Measurements from ENCODE around the gene WAS. TPM values are rescaled to one million over a fixed set of nuclear protein-coding genes. Genes with fewer than 3 reads are reported as not detected.
"Not testable (repeated sequence)": the region's sequence is repeated elsewhere in the genome, so short reads cannot be mapped to it uniquely, and the experiment has no call there.

The WAS gene
- total RNA-seq: under 0.01 TPM in 1 of 2 replicates, not detected in the other

DNA sequence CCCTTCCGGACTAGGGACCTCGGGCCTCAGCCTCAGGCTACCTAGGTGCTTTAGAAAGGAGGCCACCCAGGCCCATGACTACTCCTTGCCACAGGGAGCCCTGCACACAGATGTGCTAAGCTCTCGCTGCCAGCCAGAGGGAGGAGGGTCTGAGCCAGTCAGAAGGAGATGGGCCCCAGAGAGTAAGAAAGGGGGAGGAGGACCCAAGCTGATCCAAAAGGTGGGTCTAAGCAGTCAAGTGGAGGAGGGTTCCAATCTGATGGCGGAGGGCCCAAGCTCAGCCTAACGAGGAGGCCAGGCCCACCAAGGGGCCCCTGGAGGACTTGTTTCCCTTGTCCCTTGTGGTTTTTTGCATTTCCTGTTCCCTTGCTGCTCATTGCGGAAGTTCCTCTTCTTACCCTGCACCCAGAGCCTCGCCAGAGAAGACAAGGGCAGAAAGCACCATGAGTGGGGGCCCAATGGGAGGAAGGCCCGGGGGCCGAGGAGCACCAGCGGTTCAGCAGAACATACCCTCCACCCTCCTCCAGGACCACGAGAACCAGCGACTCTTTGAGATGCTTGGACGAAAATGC, at the start of gene WAS:
Gene WAS, plus strand, starts transcription at position 389 of the 572 bp plus-strand sequence. Its CDS starts 55 bp downstream, at position 444.
- DNase-seq (ENCODE audit: low read depth): no peak
- no peak within 1 kb of the TSS for H3K4me3 ChIP-seq (ENCODE audit: low read depth, low read length)
- TF ChIP-seq, protein P1, sequence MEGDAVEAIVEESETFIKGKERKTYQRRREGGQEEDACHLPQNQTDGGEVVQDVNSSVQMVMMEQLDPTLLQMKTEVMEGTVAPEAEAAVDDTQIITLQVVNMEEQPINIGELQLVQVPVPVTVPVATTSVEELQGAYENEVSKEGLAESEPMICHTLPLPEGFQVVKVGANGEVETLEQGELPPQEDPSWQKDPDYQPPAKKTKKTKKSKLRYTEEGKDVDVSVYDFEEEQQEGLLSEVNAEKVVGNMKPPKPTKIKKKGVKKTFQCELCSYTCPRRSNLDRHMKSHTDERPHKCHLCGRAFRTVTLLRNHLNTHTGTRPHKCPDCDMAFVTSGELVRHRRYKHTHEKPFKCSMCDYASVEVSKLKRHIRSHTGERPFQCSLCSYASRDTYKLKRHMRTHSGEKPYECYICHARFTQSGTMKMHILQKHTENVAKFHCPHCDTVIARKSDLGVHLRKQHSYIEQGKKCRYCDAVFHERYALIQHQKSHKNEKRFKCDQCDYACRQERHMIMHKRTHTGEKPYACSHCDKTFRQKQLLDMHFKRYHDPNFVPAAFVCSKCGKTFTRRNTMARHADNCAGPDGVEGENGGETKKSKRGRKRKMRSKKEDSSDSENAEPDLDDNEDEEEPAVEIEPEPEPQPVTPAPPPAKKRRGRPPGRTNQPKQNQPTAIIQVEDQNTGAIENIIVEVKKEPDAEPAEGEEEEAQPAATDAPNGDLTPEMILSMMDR (IDR thresholded peaks at IDR 0.05; ENCODE audit: insufficient read depth, low read depth, low read length): no peak

DNA sequence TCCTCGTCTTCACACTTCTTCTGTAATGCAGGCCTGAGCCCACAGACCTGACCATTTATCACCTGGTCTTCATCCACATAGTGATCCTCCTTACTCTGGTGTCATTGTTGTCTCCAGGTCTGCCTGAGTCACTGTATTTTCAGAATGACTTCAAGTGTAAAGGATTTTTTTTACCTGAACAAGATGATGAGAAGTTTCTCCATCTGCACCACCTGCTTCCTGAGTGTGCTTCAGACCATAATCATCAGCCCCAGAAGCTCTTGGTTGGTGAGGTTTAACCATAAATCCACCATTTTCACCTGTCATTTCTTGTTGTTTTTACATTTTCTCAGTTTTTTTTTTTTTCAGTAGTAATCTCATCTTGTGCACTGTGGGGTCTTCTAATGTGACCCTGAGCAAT, 47.3 kb upstream of the WAS start:
- H3K4me3 ChIP-seq (ENCODE audit: low read depth, low read length): no peak overlapping the region
- TF ChIP-seq, protein P1 (IDR thresholded peaks at IDR 0.05; ENCODE audit: insufficient read depth, low read depth, low read length): no peak
- no peak for DNase-seq (ENCODE audit: low read depth)

DNA sequence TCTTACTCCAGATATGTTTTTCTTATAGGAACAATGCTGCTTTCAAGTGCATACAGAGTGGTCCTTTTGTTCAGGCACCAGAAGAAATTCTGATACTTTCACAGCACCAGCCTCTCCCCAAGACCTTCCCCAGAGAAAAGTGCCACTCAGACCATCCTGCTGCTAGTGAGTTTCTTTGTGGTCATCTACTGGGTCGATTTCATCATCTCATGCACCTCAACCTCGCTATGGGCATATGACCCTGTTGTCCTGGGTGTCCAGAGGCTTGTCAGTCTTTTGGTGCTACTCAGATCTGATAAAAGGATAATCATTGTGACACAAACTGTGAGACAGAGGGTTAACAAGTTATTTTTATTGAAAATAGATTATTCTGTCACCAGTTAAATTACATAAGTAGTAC, 46.8 kb upstream of the WAS start:
- TF ChIP-seq, protein P1 (IDR thresholded peaks at IDR 0.05; ENCODE audit: insufficient read depth, low read depth, low read length): no peak
- no peak for DNase-seq (ENCODE audit: low read depth)
- H3K4me3 ChIP-seq (ENCODE audit: low read depth, low read length): no peak overlapping the region

DNA sequence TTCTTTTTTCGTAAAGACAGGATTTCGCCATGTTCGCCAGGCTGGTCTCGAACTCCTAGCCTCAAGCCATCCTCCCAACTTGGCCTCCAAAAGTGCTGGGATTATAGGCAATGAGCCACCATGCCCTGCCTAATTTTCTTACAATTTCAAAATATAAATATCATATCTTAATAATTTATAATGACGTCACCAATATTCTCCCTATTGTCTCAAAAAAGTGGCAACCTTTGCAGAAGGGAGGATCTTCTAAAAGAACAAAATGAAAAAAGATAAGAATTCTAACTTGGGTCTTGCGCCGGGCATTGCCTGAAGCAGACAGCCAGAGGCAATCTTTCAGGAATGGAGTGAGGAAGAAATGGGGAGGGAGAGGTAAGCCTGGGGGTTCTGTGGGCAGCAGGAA, 37.9 kb upstream of the WAS start:
- H3K4me3 ChIP-seq (ENCODE audit: low read depth, low read length): no peak overlapping the region
- DNase-seq (ENCODE audit: low read depth): no peak
- TF ChIP-seq, protein P1 (IDR thresholded peaks at IDR 0.05; ENCODE audit: insufficient read depth, low read depth, low read length): no peak

DNA sequence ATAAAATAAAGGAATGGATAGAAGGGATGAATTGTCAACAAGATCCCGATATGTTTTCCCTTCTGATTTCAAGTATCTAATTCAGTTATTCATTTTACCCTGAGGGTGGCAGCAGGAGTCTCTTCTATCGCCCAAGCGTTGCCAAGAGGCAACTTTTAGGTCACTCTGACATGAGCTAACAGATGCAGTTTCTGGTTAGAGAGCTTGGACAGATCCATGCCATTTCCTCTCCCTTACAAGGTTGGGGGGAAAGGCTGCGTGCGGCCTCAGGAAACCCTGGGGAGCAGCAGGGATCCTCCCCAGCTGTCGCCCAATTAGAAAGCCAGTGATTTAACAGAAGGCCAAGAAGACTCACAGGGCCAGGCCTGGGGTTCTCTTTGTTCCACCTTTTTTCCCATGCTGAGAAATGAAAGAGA, 35.3 kb upstream of the WAS start:
- peak; percentile 54 for DNase-seq (ENCODE audit: low read depth)
- no peak overlapping the region for H3K4me3 ChIP-seq (ENCODE audit: low read depth, low read length)
- TF ChIP-seq, protein P1 (IDR thresholded peaks at IDR 0.05; ENCODE audit: insufficient read depth, low read depth, low read length): no peak

DNA sequence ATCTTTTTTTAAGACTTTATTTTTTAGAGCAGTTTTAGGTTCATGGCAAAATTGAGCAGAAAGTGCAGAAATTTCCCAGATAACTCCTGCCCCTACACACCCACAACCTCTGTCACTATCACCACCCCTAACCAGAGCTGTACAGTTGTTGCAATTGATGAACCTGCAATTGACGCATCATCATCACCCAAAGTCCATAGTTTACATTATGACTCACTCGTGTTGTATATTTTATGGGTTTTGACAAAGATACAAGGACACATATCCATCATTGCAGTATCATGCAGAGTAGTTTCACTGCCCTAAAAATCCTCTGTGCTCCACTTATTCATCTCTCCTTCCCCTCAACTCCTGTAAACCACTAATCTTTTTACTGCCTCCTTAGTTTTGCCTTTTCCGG, 34.5 kb upstream of the WAS start:
- no peak overlapping the region for H3K4me3 ChIP-seq (ENCODE audit: low read depth, low read length)
- TF ChIP-seq, protein P1 (IDR thresholded peaks at IDR 0.05; ENCODE audit: insufficient read depth, low read depth, low read length): no peak
- no peak for DNase-seq (ENCODE audit: low read depth)

DNA sequence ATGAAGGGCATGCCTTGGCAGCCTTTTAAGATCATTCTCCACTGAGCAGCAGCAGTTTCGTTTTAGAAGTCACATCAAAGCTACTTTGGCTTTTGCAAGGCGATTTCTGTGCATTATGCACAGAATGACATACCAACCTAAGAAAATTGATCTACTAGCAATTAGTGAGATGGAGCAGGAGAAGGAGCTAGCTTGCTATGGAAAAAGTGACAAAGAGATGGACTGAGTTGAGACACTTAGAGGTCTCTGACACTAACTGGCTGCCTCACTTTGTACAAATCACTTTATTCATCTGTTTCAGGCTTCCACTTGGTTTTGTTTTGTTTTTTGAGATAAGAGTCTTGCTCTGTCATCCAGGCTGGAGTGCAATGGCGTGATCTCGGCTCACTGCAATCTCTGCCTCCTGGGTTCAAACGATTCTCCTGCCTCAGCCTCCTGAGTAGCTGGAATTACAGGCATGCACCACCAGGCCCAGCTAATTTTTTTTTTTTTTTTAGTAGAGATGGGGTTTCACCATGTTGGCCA, 31.5 kb upstream of the WAS start:
- H3K4me3 ChIP-seq (ENCODE audit: low read depth, low read length); DNase-seq (ENCODE audit: low read depth): not testable (repeated sequence)

DNA sequence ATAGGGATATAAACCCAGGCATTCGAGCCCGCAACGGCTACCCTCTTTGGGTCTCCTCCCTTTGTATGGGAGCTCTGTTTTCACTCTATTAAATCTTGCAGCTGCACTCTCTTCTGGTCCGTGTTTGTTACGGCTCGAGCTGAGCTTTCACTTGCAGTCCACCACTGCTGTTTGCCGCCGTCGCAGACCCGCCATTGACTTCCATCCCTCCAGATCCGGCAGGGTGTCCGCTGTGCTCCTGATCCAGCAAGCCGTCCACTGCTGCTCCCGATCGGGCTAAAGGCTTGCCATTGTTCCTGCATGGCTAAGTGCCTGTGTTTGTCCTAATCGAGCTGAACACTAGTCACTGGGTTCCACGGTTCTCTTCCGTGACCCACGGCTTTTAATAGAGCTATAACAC, 28.9 kb upstream of the WAS start:
- DNase-seq (ENCODE audit: low read depth); H3K4me3 ChIP-seq (ENCODE audit: low read depth, low read length): not testable (repeated sequence)

DNA sequence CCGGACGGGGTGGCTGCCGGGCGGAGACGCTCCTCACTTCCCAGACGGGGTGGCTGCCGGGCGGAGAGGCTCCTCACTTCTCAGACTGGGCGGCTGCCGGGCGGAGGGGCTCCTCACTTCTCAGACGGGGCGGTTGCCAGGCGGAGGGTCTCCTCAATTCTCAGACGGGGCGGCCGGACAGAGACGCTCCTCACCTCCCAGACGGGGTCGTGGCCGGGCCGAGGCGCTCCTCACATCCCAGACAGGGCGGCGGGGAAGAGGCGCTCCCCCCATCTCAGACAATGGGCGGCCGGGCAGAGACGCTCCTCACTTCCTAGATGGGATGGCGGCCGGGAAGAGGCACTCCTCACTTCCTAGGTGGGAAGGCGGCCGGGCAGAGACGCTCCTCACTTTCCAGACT, 23.9 kb upstream of the WAS start:
- DNase-seq (ENCODE audit: low read depth); H3K4me3 ChIP-seq (ENCODE audit: low read depth, low read length): not testable (repeated sequence)
